CD4-positive, alpha-beta T cell (primary cell): Measurements from ENCODE around the gene SLC34A3. TPM values are rescaled to one million over a fixed set of nuclear protein-coding genes. Genes with fewer than 3 reads are reported as not detected.

Source experiments
- ATAC-seq: fragments of 200-7000 bp; cut with Tn5 transposase; one replicate; pipeline ENCODE4 v1.10.0; 2022; ENCODE audit warnings: mild to moderate bottlenecking; ENCODE audit not compliant: poor library complexity
- CTCF ChIA-PET: fragments of 350-600 bp; sonication (Branson Sonifier 250); formaldehyde crosslinking; loops from one replicate; lab custom pipeline; 2021; ENCODE audit warnings: antibody characterized with exemption, inconsistent platforms; lab: Charles Lee
- POLR2A ChIA-PET: fragments of 350-600 bp; sonication (Branson Sonifier 250); formaldehyde crosslinking; loops from one replicate; lab custom pipeline; 2021; ENCODE audit warnings: antibody characterized with exemption, inconsistent platforms; lab: Charles Lee
- DNase-seq, 14 experiments: peaks; one replicate each; pipeline ENCODE4 v3.0.0-alpha.2; 2013 to 2020; ENCODE audit warnings: mixed read lengths in 2 of 14
- H3K27ac ChIP-seq, 2 donors: one replicate each; pipeline versions ENCODE4 v1.5.1 to v1.7.0; 2013; ENCODE audit warnings: low read length in 2 of 2, low read depth in 1 of 2, mild to moderate bottlenecking in 1 of 2
- H3K27me3 ChIP-seq, 2 experiments: 1 replicate in 1 of 2; 2 replicates in 1 of 2; pipeline versions ENCODE4 v1.6.1 to v1.7.0; 2013; ENCODE audit warnings: low read length in 2 of 2, control low read depth in 1 of 2, mild to moderate bottlenecking in 1 of 2, moderate library complexity in 1 of 2; ENCODE audit not compliant: insufficient read depth in 2 of 2, control insufficient read depth in 1 of 2
- H3K36me3 ChIP-seq: one replicate; pipeline ENCODE4 v1.6.1; 2013; ENCODE audit warnings: low read length, control low read depth; ENCODE audit not compliant: insufficient read depth
- H3K4me1 ChIP-seq: one replicate; pipeline ENCODE4 v1.6.1; 2013; ENCODE audit warnings: low read length, control low read depth; ENCODE audit not compliant: insufficient read depth
- H3K4me3 ChIP-seq: one replicate; pipeline ENCODE4 v1.5.1; 2013; ENCODE audit warnings: mild to moderate bottlenecking, low read length, moderate library complexity
- H3K9me3 ChIP-seq, 2 experiments: 1 replicate in 1 of 2; 2 replicates in 1 of 2; pipeline versions ENCODE4 v1.6.1 to v1.7.0; 2013; ENCODE audit warnings: low read length in 2 of 2, mild to moderate bottlenecking in 2 of 2, control low read depth in 1 of 2, moderate library complexity in 1 of 2; ENCODE audit not compliant: control insufficient read depth in 1 of 2, insufficient read depth in 1 of 2
- H3K27ac Mint-ChIP-seq: one replicate; pipeline ENCODE4 v1.8.0; 2020; ENCODE audit warnings: mixed read lengths
- H3K27me3 Mint-ChIP-seq: one replicate; pipeline ENCODE4 v1.8.0; 2021; ENCODE audit warnings: mixed read lengths
- H3K36me3 Mint-ChIP-seq: one replicate; pipeline ENCODE4 v1.8.0; 2021; ENCODE audit warnings: low read depth, mixed read lengths
- H3K4me1 Mint-ChIP-seq: one replicate; pipeline ENCODE4 v1.8.0; 2021; ENCODE audit warnings: low read depth, mixed read lengths
- H3K4me3 Mint-ChIP-seq: one replicate; pipeline ENCODE4 v1.8.0; 2020; ENCODE audit warnings: mild to moderate bottlenecking, mixed read lengths
- H3K9me3 Mint-ChIP-seq: one replicate; pipeline ENCODE4 v1.8.0; 2020; ENCODE audit warnings: mixed read lengths
- CTCF ChIP-seq: fragments of 200-600 bp; IDR thresholded peaks from one replicate; pipeline ENCODE4 v1.8.0; 2022; ENCODE audit warnings: antibody characterized with exemption, mild to moderate bottlenecking
- intact Hi-C, 2 experiments: fragments of 100-400 bp; cut with DNase I in 1 of 2; cut with micrococcal nuclease in 1 of 2; formaldehyde crosslinking; loops; one replicate each; pipeline versions ENCODE4 v1.15.1 to v1.9.0; 2023 to 2025; cut with DNase I, micrococcal nuclease
- total RNA-seq, 174 experiments: library from RNA in 2 of 174; stranded (reverse) in 2 of 174; gene quantifications; one replicate each; pipeline ENCODE4 v1.2.3 and lab custom pipeline; 2021 to 2026

Gene SLC34A3
- total RNA-seq, 2 experiments from 2014 or later, result not detected

- ChIA-PET POLR2A (no interaction called here), CTCF (no interaction called here)
- H3K36me3 Mint-ChIP-seq, result peaks cover 68% of the 10 kb centered on the region
- H3K4me1 Mint-ChIP-seq, result peaks cover 22% of the 10 kb centered on the region
- no peaks in the 10 kb centered on the region for H3K27me3 Mint-ChIP-seq
- DNase-seq (no peak), ATAC-seq (no peak)
- Histone ChIP-seq H3K36me3 (peaks cover 71% of the 10 kb centered on the region), H3K4me1 (peaks cover 35% of the 10 kb centered on the region), H3K27ac (no peak overlapping the region), H3K4me3 (no peak overlapping the region), H3K27me3 (no peaks in the 10 kb centered on the region), H3K9me3 (no peaks in the 10 kb centered on the region)
- no peak for TF ChIP-seq CTCF
- H3K9me3 Mint-ChIP-seq, result no peaks in the 10 kb centered on the region
- intact Hi-C loops, result no loop called here
- peak overlapping the region; percentile 39 for H3K27ac Mint-ChIP-seq
- H3K4me3 Mint-ChIP-seq, result peak overlapping the region; percentile 56
Measured at GRCh38 chr9:137183980-137184595, 46.6 kb upstream of the SLC34A3 start.

- DNase-seq (no peak), ATAC-seq (no peak)
- H3K4me1 Mint-ChIP-seq, result peaks cover 29% of the 10 kb centered on the region
- Histone ChIP-seq H3K9me3 (no peaks in the 10 kb centered on the region), H3K36me3 (peaks cover 66% of the 10 kb centered on the region), H3K27me3 (no peaks in the 10 kb centered on the region), H3K4me3 (no peak overlapping the region), H3K27ac (no peak overlapping the region), H3K4me1 (peaks cover 44% of the 10 kb centered on the region)
- H3K27me3 Mint-ChIP-seq, result no peaks in the 10 kb centered on the region
- intact Hi-C loops, result loop anchor here in 1 of 2 experiments (5.0 kb wide), 1 partner anchor 52 kb away; no protein-coding TSS in a partner anchor
- POLR2A ChIA-PET, result no interaction called here
- H3K4me3 Mint-ChIP-seq, result no peak overlapping the region
- no peaks in the 10 kb centered on the region for H3K9me3 Mint-ChIP-seq
- H3K36me3 Mint-ChIP-seq, result peaks cover 70% of the 10 kb centered on the region
- CTCF ChIA-PET, result no interaction called here
- H3K27ac Mint-ChIP-seq, result no peak overlapping the region
- TF ChIP-seq CTCF, result no peak
Measured at GRCh38 chr9:137184881-137185660, 45.6 kb upstream of the SLC34A3 start.

DNA sequence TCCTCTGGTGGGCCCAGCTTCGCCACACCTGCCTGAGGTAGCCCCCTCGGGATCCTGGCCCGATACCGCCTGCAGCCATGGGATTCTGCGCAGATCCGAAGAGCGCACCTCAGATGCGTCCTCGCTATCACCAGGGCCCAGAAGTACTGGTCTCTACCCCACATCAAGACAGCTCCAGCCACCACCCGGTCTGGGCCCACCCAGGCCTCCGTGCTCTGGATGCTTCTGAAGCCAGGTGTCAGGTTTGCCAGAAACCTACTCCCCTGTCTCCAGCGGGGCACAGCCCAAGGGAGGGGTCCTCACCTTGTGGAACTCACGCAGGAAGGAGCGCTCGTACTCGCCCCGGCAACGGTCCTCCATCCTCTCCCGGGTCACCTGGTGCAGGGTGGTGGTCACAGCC lies 44.8 kb upstream of the SLC34A3 start:
- no peaks in the 10 kb centered on the region for H3K9me3 ChIP-seq
- H3K4me3 ChIP-seq, result no peak overlapping the region
- no peak for TF ChIP-seq CTCF
- no peak overlapping the region for H3K27ac ChIP-seq
- DNase-seq, result no peak
- intact Hi-C loops, result loop anchor here in 1 of 2 experiments (5.0 kb wide), 1 partner anchor 51 kb away; no protein-coding TSS in a partner anchor
- peaks cover 72% of the 10 kb centered on the region for H3K36me3 Mint-ChIP-seq
- no peaks in the 10 kb centered on the region for H3K9me3 Mint-ChIP-seq
- H3K36me3 ChIP-seq, result peaks cover 66% of the 10 kb centered on the region
- H3K4me1 Mint-ChIP-seq, result peaks cover 29% of the 10 kb centered on the region
- POLR2A ChIA-PET, result no interaction called here
- H3K27me3 Mint-ChIP-seq, result no peaks in the 10 kb centered on the region
- no peaks in the 10 kb centered on the region for H3K27me3 ChIP-seq
- ATAC-seq, result no peak
- H3K4me1 ChIP-seq, result peaks cover 50% of the 10 kb centered on the region
- peak overlapping the region; percentile 93 for H3K4me3 Mint-ChIP-seq
- CTCF ChIA-PET, result no interaction called here
- H3K27ac Mint-ChIP-seq, result no peak overlapping the region
